Stimulated activated naive CD8-positive, alpha-beta T cell treated with anti-CD3 and anti-CD28 coated beads, Interleukin-15, amount 100 ng/mL, for 72 hours (primary cell): ENCODE measurements around the gene GSTM5.
"Not testable (repeated sequence)": the region's sequence is repeated elsewhere in the genome, so short reads cannot be mapped to it uniquely, and the experiment has no call there.

Experiments used
- ATAC-seq: fragments of 150-1000 bp; cut with Tn5 transposase; 2 replicates; pipeline ENCODE4 v1.10.0; 2021; ENCODE audit warnings: mild to moderate bottlenecking, moderate library complexity
- DNase-seq, 2 donors: peaks; one replicate each; pipeline ENCODE4 v3.0.0; 2021 to 2022
- H3K27ac Mint-ChIP-seq, 2 donors: one replicate each; pipeline ENCODE4 v1.8.0; 2022; ENCODE audit warnings: mild to moderate bottlenecking in 2 of 2, mixed read lengths in 2 of 2, moderate library complexity in 2 of 2
- H3K27me3 Mint-ChIP-seq: one replicate; pipeline ENCODE4 v1.8.0; 2022; ENCODE audit warnings: mixed read lengths
- H3K4me1 Mint-ChIP-seq: one replicate; pipeline ENCODE4 v1.8.0; 2022; ENCODE audit warnings: mild to moderate bottlenecking, mixed read lengths
- H3K4me3 Mint-ChIP-seq, 2 donors: one replicate each; pipeline ENCODE4 v1.8.0; 2022; ENCODE audit warnings: mild to moderate bottlenecking in 2 of 2, mixed read lengths in 2 of 2, moderate library complexity in 1 of 2
- H3K9me3 Mint-ChIP-seq, 2 donors: one replicate each; pipeline ENCODE4 v1.8.0; 2022; ENCODE audit warnings: mixed read lengths in 2 of 2

GSTM5 gene

GRCh38 chr1:109711593-109712320, at the start of gene GSTM5:
Gene GSTM5 (plus strand): TSS chr1:109712251. CDS start chr1:109712313, 62 bp downstream.
- not testable (repeated sequence) for H3K27ac Mint-ChIP-seq, DNase-seq, H3K4me1 Mint-ChIP-seq
- peak; percentile 65 for ATAC-seq
- Mint-ChIP-seq H3K4me3 (peak within 1 kb of the TSS in 1 of 2 donors; percentile 10), H3K9me3 (peaks cover 3 to 17% of the 10 kb centered on the region in 2 donors), H3K27me3 (peaks cover 29% of the 10 kb centered on the region)

GRCh38 chr1:109664671-109665070, 47.4 kb upstream of the GSTM5 start:
- Mint-ChIP-seq H3K9me3 (no peaks in the 10 kb centered on the region), H3K4me3 (no peak overlapping the region), H3K4me1 (peaks cover 20% of the 10 kb centered on the region), H3K27ac (no peak overlapping the region), H3K27me3 (no peaks in the 10 kb centered on the region)
- DNase-seq (no peak), ATAC-seq (no peak)

- H3K4me1 Mint-ChIP-seq: peaks cover 30% of the 10 kb centered on the region
- H3K4me3 Mint-ChIP-seq: peak within 1 kb of the TSS; percentile 82 to 87
- H3K27me3 Mint-ChIP-seq: no peaks in the 10 kb centered on the region
- peak within 1 kb of the TSS; percentile 38 to 44 for H3K27ac Mint-ChIP-seq
- DNase-seq (peak; percentile 66 to 81), ATAC-seq (peak; percentile 97)
- H3K9me3 Mint-ChIP-seq: no peaks in the 10 kb centered on the region
These were observed 44.5 kb upstream of the GSTM5 start, which contains the start of gene GSTM2 for GRCh38 chr1:109667452-109668122. Gene GSTM2 (plus strand): TSS chr1:109668057. CDS start chr1:109668116, 59 bp downstream.

GRCh38 chr1:109668123-109668775, 43.8 kb upstream of the GSTM5 start:
- ATAC-seq (peak; percentile 36), DNase-seq (no peak)
- Mint-ChIP-seq H3K27ac (peak overlapping the region in 1 of 2 donors; percentile 38), H3K4me1 (peaks cover 30% of the 10 kb centered on the region), H3K4me3 (peak overlapping the region; percentile 82 to 87), H3K27me3 (no peaks in the 10 kb centered on the region), H3K9me3 (no peaks in the 10 kb centered on the region)

GRCh38 chr1:109669246-109669948, 42.7 kb upstream of the GSTM5 start:
- Mint-ChIP-seq H3K4me1 (peaks cover 30% of the 10 kb centered on the region), H3K27me3 (no peaks in the 10 kb centered on the region), H3K9me3 (no peaks in the 10 kb centered on the region), H3K27ac (no peak overlapping the region), H3K4me3 (peak overlapping the region; percentile 46 to 78)
- ATAC-seq: peak; percentile 23
- no peak for DNase-seq

GRCh38 chr1:109669949-109670302, 42.1 kb upstream of the GSTM5 start:
- Mint-ChIP-seq H3K4me1 (peaks cover 30% of the 10 kb centered on the region), H3K4me3 (peak overlapping the region; percentile 46 to 78)
- DNase-seq, H3K27ac Mint-ChIP-seq, H3K27me3 Mint-ChIP-seq, ATAC-seq, H3K9me3 Mint-ChIP-seq: not testable (repeated sequence)

GRCh38 chr1:109671067-109671466, 41.0 kb upstream of the GSTM5 start:
- ATAC-seq: no peak
- H3K4me1 Mint-ChIP-seq: peaks cover 30% of the 10 kb centered on the region

GRCh38 chr1:109673861-109674260, 38.2 kb upstream of the GSTM5 start:
- H3K4me3 Mint-ChIP-seq, H3K27me3 Mint-ChIP-seq, ATAC-seq, H3K27ac Mint-ChIP-seq, H3K9me3 Mint-ChIP-seq, DNase-seq: not testable (repeated sequence)
- H3K4me1 Mint-ChIP-seq: peaks cover 14% of the 10 kb centered on the region

More at GRCh38 chr1:109671067-109671466, 41.0 kb upstream of the GSTM5 start:
- H3K27me3 Mint-ChIP-seq: no peaks in the 10 kb centered on the region
- no peak overlapping the region for H3K4me3 Mint-ChIP-seq
- no peak for DNase-seq
- H3K27ac Mint-ChIP-seq: no peak overlapping the region
- no peaks in the 10 kb centered on the region for H3K9me3 Mint-ChIP-seq

- not testable (repeated sequence) for H3K27me3 Mint-ChIP-seq, H3K4me1 Mint-ChIP-seq, H3K9me3 Mint-ChIP-seq, H3K4me3 Mint-ChIP-seq, DNase-seq, ATAC-seq, H3K27ac Mint-ChIP-seq
These were observed 35.2 kb upstream of the GSTM5 start for GRCh38 chr1:109676683-109677381.

GRCh38 chr1:109677459-109677858, 34.6 kb upstream of the GSTM5 start:
- Mint-ChIP-seq H3K9me3 (no peaks in the 10 kb centered on the region), H3K4me3 (no peak overlapping the region), H3K4me1 (no peaks in the 10 kb centered on the region), H3K27me3 (no peaks in the 10 kb centered on the region), H3K27ac (no peak overlapping the region)
- DNase-seq (no peak), ATAC-seq (no peak)

- not testable (repeated sequence) for H3K27me3 Mint-ChIP-seq, H3K9me3 Mint-ChIP-seq, H3K4me1 Mint-ChIP-seq, H3K4me3 Mint-ChIP-seq, ATAC-seq, DNase-seq, H3K27ac Mint-ChIP-seq
These were observed 33.4 kb upstream of the GSTM5 start for GRCh38 chr1:109678637-109679036.

- not testable (repeated sequence) for H3K9me3 Mint-ChIP-seq, H3K4me3 Mint-ChIP-seq, ATAC-seq, H3K4me1 Mint-ChIP-seq, H3K27ac Mint-ChIP-seq, H3K27me3 Mint-ChIP-seq, DNase-seq
These were observed 27.3 kb upstream of the GSTM5 start for GRCh38 chr1:109684777-109685176.

GRCh38 chr1:109685399-109685798, 26.7 kb upstream of the GSTM5 start:
- H3K9me3 Mint-ChIP-seq, H3K27ac Mint-ChIP-seq, ATAC-seq, DNase-seq, H3K27me3 Mint-ChIP-seq, H3K4me3 Mint-ChIP-seq, H3K4me1 Mint-ChIP-seq: not testable (repeated sequence)

GRCh38 chr1:109685890-109686289, 26.2 kb upstream of the GSTM5 start:
- DNase-seq, H3K27ac Mint-ChIP-seq, H3K9me3 Mint-ChIP-seq, H3K4me3 Mint-ChIP-seq, ATAC-seq, H3K4me1 Mint-ChIP-seq, H3K27me3 Mint-ChIP-seq: not testable (repeated sequence)

GRCh38 chr1:109687109-109687508, 24.9 kb upstream of the GSTM5 start:
- not testable (repeated sequence) for H3K27me3 Mint-ChIP-seq, H3K4me1 Mint-ChIP-seq, H3K4me3 Mint-ChIP-seq, DNase-seq, H3K27ac Mint-ChIP-seq, ATAC-seq, H3K9me3 Mint-ChIP-seq
